GM19099 (cell line): ENCODE data around the gene FRYL.

Experiments used
- POLR2A ChIP-seq: IDR thresholded peaks from 3 replicates; pipeline ENCODE4 v1.6.1; 2011; ENCODE audit warnings: low read depth; ENCODE audit not compliant: insufficient read length; ENCODE audit errors: extremely low read depth

Gene FRYL

DNA sequence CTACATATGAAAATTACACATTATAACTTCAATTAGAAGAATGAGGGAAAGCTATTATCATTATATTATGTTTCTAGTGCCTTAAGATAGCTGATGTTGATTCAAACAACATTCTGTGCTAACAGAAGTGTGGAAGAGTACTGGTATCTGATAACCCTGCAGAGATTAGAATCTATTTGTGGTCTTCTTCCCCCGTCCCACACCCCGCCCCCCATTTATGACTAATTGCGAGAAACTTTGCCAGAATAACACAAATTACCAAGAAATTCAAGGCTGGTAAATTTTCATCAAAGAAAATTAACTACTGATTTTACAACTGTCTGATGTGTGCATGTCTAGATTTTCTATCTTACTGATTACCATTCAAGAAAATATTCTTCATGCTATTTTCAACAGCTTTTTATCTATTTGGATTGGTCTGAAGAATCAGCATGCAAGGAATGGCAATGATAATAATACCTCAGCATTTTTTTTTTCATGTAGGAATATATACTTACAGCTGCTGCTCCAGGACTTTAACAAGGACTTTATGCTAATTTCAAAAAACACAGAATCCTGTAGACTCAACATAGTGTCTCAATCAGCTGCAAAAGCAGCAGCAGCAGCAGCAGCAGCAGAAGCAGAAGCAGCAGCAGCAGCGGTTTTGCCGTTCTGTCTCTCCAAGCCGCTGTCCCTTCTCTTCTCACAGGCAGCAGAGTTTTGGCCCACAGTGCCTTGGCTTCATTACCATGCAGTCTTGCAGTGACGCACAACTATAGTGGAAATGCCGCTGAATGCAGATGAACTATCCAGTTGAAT, 126.7 kb downstream of the FRYL start:
- no peak for TF ChIP-seq POLR2A

DNA sequence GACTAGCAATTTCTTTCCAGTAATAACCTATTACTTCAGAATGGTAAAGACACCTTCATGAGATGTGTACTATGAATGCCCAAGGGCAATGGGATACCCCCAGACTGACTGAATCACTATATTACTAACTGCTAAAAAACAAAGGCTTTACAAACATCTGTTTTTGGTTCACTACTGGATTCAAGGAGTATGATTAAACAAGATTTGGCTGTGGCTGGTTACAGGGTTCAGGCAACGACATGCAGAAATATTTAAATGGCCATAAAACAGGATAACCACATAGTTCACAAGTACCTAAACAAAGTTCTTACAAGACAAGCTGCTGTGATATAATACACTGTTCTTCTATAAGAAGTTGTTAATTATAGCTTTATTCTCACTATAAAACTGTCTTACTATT, 128.2 kb downstream of the FRYL start:
- TF ChIP-seq POLR2A: no peak

DNA sequence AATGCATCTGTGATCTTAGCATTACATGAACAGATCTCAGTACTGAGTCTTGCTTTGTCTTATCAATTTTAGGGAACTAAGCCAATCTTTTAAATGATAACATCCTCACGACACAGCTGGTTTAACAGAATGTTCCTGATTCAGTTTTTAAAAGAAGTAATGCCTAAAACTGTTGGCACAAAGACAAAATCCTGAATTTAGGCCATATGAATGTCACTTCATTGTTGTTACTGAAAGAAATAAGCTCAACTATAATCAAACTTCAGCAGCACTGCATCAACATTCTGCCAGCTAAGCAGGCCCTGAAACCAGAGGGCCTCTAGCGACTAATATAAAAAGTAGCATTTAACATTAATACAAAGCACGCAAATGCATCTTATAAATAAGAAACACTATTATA, 130.6 kb downstream of the FRYL start:
- TF ChIP-seq POLR2A: no peak

DNA sequence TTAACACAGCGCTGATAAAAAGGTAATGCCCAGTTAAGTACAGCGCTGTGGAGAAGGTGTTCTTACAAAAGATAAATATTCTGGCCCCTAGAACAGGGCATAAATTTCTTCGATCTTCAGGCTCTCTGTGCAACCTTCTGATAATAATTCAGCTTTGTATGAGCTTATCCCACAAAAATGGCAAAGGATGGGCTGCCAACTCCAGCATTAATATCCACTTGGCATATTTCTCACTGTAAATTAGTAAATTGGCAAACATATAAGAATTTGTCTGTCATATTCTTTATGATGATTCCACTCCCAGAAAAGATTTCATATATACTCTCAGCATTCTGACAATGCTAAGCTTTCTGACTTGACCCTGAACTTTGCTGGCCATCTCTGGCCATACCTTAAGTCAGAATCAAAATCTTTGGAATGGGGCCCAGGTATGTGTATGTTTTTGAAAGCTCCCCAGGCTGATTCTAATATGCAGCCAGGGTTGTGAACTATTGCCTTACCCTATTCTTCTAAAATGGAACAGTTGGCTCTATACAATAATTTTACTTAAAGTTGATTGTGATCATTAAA, 134.8 kb downstream of the FRYL start:
- TF ChIP-seq POLR2A: no peak

- TF ChIP-seq POLR2A: no peak
Observed at GRCh38 chr4:48642421-48643374, 137.4 kb downstream of the FRYL start.

DNA sequence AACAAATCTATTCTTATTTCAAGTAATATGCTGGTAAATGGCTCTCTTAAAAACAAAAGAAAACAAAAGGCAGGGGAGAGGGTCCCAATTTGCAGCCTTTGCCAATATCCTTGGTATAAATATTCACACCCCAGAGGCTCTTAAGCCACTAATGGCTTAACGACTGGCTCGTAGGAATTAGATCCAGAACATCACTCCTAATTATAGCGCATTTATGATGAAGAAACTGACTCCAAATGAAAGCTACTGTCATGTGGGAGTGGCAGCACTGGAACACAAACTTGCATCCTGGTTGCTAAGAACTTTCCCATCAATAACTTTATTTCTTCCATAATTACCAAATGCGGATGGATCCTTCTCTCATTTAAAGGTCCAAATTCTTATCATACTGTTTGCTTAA, 138.7 kb downstream of the FRYL start:
- TF ChIP-seq POLR2A: no peak

DNA sequence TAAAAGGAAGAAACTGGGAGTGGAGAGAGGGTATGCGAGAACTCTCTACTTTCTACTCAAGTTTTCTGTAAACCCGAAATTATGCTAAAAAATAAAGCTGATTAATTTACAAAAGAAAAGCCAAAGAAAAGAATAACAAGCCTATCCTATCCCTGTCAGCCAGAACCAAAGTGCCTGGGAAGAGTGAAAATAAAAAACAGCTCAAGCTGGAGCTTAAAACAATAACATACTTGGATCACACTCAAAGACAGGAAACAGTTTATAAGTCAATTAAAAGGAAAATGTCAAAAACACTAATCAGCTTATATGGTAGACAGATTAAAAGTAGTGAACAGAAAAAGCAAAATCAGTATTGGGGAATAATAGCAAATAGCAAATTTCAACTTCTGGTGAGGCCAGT, 139.4 kb downstream of the FRYL start:
- no peak for TF ChIP-seq POLR2A

DNA sequence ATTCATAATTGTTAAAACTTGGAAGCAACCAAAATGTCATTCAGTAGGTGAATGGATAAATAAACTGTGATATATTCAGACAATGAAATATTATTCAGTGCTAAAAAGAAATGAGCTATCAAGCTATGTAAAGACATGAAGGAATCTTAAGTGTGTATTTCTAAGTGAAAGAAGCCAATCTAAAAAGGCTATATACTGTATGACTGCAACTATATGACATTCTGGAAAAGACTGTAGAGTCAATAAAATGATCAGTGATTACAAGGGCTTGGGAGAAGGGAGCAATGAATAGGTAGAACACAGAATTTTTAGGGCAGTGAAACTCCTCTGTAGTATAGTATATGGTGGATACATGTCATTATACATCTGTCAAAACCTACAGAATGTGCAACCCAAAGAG, 139.9 kb downstream of the FRYL start:
- no peak for TF ChIP-seq POLR2A

- no peak for TF ChIP-seq POLR2A
Observed at GRCh38 chr4:48639807-48640206, 140.3 kb downstream of the FRYL start.

DNA sequence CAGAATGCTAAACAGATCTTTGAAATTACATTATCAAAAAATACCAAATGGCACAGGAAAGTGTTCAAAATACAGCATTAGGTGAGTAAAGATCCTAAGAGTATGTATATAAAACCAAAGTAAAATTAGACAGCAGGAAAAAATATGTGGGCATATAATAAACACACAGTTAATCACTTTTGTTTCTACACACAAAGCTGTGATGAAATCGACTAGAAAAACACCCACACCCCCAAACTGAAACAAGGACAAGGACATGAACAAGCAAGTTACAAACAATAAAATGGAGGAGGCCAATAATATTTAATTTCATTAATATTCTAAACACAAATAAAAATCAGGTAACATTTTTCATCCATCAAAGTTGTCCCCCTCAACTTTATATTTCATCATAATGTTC, 143.2 kb downstream of the FRYL start:
- no peak for TF ChIP-seq POLR2A

GRCh38 chr4:48635980-48636379, 144.1 kb downstream of the FRYL start:
- TF ChIP-seq POLR2A: no peak

- TF ChIP-seq POLR2A: no peak
Observed at GRCh38 chr4:48635310-48635709, 144.8 kb downstream of the FRYL start.

GRCh38 chr4:48634688-48635308, 145.3 kb downstream of the FRYL start:
- TF ChIP-seq POLR2A: no peak

GRCh38 chr4:48633657-48634056, 146.4 kb downstream of the FRYL start:
- no peak for TF ChIP-seq POLR2A

- no peak for TF ChIP-seq POLR2A
Observed at GRCh38 chr4:48629458-48629857, 150.6 kb downstream of the FRYL start.
